NCI-H2171 treated with DMSO at 0.1 percent for 48 hours (cell line): ENCODE results near the gene CLASP1.
"Not testable (repeated sequence)": the region's sequence is repeated elsewhere in the genome, so short reads cannot be mapped to it uniquely, and the experiment has no call there.

Source experiments
- DNase-seq: peaks from one replicate; lab custom pipeline; 2025; lab: John Stamatoyannopoulos, UW

Gene CLASP1

DNA sequence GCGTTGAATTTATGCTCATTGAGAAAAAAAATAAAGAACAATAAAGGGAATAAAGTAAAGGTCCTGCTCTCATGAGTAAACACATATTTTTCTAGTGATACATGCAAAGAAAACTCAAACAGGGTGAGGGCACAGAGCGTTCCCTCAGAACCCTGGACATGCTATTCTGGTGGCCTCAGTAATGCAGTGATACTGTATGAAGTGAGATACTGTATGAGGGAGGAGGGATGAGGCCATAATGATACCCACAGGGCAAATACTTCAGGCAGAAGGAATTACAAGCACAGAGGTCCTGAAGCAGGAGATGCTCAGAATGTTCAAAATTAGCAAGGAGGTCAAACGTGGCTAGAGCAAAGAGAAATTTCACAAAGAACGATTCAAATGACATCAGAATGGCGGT, 147.0 kb downstream of the CLASP1 start:
- no peak for DNase-seq

DNA sequence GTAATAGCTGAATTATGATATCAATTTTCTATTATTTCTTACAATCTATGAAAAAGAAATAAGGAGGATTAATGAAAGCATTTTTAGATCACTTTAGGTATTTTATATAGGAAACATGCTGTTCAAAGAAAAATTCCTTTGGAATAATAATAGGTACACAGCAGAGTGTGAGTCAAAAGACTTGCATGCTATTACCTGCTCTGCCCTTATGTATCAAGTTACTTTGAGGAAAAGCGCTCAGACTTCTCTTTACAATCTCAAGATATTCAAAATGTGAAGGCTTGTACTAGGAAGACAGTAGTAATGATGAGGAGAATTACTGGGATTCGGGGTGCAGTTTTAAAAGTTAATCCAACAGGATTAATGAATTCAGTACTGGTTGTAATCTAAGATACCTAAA, 147.7 kb downstream of the CLASP1 start:
- DNase-seq: no peak

- no peak for DNase-seq
These were observed 148.2 kb downstream of the CLASP1 start for GRCh38 chr2:121501031-121501430.

GRCh38 chr2:121498731-121499130, 150.5 kb downstream of the CLASP1 start:
- DNase-seq: no peak

DNA sequence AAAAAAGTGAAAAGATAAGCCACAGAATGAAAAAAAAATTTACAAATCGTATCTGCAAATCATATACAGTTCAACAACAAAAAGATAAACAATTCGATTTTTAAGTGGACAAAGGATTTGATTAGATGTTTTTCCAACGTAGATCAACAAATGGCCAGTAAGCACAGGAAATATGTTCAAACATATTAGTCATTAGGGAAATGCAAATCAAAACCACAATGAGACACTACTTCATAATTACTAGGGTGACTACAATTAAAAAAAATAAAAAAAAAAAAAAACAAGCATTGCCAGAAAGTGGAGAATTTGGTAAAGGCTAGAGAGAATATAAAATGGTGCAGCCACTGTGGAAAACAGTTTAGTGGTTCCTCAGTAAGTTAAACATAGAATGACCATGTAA, 156.9 kb downstream of the CLASP1 start:
- DNase-seq: no peak

DNA sequence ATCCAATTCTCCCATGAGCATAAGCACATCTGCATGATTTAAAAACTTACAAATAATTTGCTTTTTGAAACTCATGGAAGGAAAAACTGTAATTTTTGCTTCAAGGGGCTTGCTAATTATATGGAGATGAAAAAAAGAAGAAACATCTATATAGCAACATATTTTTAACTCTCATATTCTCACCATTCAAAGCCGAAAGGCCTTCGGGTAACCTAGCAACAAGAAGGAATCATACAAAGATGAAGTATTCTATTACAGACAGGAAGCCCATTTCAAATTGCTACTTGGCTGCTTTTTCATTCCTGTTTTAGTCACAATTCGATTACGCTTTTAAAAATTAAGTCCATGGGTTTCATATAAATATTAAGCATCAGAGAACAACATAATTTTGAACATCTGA, 157.7 kb downstream of the CLASP1 start:
- no peak for DNase-seq

DNA sequence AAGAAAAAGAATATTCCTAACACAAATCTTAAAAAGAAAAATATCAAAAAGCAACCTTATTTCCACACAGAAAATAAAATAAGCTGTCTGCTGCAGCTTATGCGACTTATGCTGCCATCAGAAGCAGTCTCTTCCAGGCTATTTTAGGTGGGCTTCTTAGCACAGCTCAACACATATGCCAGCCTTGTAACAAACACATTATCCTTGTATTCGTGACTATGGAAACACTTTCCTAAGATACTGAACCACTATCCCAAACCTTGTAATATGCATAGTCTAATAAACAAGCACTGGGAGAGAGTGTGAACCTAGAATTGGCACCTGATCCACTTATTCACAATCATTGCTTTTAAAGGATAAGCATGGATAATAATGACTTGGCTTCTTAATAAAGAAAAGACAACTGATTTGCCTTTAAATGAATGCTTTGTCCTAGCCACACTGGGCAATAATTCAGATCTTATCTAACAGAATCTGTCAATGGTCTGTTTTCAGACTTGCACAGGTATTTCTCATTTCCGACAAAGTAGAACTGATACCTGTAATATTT, 158.6 kb downstream of the CLASP1 start:
- no peak for DNase-seq

DNA sequence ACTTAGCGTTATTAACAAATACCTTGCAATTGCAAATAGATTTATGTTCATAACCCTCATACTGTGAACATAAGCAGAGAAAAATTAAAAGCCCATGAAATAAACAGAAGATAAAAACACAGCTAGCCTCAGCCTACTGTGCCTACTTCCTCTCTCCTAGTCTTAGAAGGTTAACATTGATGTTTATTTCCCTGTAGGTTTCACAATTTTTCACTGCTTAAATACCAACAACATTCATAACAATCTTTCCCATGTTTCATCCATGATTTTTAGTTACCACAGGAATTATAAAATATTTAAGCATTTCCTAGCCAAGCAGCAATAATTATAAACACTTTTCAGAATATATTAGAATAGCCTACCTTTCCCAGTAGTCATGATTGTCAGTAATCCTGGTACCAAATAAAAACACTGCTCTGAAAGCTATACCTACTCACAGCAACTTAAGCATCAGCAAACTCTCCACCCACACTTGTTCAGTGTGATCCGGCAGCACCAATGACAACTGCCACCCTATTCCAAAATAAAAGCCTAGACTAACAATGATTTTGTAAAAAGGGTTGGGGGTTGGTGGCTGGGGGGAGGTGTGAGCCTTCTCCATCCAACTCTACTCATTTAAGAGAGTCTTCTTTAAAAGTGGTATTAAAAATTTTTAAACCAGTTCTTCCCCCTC, 159.2 kb downstream of the CLASP1 start:
- DNase-seq: no peak

- DNase-seq: peak; percentile 70
These were observed 160.0 kb downstream of the CLASP1 start for GRCh38 chr2:121489284-121489683.

GRCh38 chr2:121486191-121486790, 163.0 kb downstream of the CLASP1 start:
- no peak for DNase-seq

DNA sequence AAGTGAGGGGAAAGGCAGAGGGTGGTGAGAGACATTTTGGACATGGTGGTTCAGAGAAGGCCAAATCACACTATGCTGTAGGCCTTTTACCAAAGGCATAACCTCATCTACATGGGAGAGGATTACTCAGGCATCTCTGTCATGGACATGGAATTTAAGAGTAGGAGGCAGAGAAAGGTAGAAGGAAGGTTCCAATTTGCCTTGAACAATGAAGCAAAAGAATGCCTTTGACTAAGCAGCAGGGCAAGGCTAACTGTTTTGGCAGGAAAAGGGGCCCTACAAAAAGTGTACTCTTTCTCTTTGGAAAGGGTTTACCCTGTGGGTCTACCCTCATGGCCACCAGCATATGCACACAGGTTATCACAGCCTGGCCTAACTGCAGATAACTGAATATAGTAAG, 164.2 kb downstream of the CLASP1 start:
- no peak for DNase-seq

GRCh38 chr2:121483846-121484245, 165.4 kb downstream of the CLASP1 start:
- no peak for DNase-seq

DNA sequence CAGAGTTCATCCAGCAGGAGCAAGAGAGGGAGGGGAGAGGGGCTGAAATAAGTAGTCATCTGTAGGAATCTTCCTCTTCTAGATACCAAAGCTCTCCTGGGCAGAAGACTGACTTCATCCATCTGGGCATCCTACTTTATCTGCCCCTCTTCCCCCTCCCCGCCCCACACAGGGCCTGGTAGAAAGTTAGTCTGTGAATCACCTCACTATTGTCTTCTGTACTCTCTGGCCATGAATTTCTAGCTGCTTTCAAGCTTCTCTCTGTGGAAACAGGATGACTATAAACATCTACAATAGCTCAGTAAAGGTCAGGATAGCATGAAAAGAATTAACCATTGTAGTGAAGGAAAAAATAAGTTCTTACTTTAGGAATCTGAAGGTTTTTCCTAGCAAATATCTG, 166.2 kb downstream of the CLASP1 start:
- DNase-seq: no peak

GRCh38 chr2:121480826-121481225, 168.4 kb downstream of the CLASP1 start:
- no peak for DNase-seq

GRCh38 chr2:121479882-121480522, 169.3 kb downstream of the CLASP1 start:
- DNase-seq: peak; percentile 80

DNA sequence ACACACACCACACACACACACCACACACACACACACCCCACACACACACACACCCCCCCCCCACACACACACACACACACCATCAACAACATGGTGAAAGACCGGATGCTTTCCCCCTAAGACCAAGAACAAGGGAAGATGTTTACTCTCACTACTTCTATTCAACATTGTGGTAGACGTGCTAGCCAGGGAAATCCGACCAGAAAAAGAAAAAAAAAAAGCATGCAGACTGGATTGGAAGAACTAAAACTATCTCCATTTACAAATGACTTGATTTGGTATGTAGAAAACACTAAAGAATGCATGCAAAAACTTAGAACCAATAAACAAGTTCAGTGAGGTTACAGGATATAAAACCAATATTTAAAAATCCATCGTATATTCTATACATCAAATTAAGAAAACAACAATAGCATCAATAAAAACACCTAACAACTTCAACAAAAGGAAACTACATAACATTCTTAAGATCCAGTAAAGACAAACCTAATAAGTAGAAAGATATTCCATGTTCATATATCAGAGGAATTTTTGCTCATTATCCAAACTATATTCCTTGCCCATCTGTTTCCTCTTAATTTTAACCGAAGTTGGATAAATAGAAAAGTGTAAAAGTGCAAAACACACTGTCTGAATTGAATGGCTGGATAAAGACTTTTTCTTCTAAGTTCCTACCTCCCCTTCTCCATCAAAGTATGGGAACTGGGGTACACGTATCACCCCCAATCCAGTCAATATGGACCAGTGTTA, 170.1 kb downstream of the CLASP1 start:
- DNase-seq: no peak

DNA sequence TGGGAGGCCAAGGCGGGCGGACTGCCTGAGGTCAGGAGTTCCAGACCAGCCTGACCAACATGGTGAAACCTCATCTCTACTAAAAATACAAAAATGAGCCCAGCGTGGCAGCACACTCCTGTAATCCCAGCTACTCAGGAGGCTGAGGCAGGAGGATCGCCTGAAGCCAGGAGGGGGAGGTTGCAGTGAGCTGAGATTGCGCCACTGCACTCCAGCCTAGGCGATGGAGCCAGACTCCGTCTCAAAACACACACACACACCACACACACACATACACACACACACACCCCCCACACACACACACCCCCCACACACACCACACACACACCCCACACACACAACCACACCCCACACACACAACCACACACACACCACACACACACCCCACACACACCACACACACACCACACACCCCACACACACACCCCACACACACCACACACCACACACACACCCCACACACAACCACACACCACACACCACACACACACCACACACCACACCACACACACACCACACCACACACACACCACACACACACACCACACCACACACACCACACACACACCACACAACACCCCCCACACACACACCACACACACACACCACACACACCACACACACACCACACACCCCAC, 170.8 kb downstream of the CLASP1 start:
- not testable (repeated sequence) for DNase-seq

DNA sequence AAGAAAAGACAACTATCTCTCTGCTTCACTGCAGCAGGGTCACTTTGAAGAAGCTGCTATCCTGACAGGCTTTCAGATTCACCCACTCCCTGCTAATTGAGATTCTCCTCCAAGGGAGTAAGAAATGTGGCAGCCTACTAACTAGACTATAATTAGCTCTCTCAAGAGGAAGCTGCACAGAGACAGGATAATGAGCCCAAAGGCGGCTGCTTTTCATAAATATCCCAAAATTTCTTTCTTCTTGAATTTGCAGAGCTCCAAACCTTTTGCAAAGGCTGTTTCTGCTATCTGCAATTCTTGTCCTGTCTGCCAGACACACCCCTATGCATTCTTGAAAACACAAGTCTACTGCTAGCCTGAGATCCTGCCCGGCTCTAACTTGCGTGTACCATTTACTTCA, 172.6 kb downstream of the CLASP1 start:
- DNase-seq: no peak

DNA sequence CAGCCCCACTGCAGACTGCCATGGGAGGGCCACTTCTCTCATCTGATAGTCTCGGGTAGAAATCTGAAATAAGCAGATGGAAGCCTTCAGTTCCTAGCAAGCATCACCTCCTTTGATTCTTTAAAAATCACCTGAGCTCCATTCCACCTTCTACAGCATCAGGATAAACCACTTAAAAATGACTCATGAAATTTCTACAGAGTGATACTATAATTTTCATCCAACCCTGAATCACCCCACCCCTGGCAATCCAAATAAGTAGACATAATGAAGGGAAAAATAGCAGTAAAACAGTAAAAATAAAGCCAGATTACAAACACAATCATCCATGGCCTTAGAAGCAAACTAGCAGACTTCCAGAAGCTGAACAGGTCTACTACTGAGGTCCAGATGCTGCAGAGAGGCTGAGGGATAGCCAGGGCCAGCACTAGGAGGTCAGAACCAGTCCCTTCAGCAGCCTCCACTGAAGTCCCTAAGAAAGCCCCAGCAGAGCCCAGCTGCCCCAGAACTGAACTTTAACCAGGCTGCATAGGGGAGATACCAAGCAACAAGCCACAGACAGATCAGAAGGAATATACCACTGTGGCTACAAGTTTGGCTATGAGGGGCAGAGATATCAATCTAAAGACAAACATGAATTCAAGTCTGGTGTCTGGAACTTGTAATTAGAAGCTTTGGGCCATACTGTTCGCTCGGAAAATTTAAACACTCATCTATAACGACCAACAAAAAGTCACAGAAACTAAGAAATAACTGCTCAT, 173.3 kb downstream of the CLASP1 start:
- DNase-seq: no peak

DNA sequence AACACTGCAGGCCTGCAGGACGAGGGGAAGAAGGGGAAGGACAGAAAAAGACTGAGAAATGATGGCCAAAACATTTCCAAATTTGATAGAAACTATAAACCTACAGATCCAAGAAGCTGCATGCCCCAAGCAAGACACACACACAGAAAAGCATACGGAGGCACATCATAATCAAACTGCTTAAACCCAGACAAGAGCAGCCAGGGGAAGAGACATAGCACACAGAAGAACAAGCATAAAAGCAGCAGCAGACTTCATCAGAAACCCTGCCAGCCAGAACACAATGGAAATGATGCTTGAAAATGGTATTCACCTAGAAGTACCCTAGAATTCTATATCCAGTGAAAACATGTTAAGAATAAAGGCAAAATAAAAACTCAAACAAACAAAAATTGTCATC, 175.8 kb downstream of the CLASP1 start:
- no peak for DNase-seq

- DNase-seq: no peak
These were observed 176.7 kb downstream of the CLASP1 start for GRCh38 chr2:121472470-121472993.
